ENCODE results near the gene STAG1.
"Not testable (repeated sequence)": the region's sequence is repeated elsewhere in the genome, so short reads cannot be mapped to it uniquely, and the experiment has no call there.

STAG1 gene

GRCh38 chr3:136516095-136516494 lies 236.1 kb downstream of the STAG1 start:
- Histone ChIP-seq H3K9me3 (ENCODE audit: control insufficient read depth in 2 of 2, low read length in 2 of 2) (no peaks in the 10 kb centered on the region), H3K27me3 (ENCODE audit: control insufficient read depth in 1 of 2, insufficient read depth in 2 of 2, low read length in 2 of 2) (no peaks in the 10 kb centered on the region), H3K36me3 (ENCODE audit: control insufficient read depth in 2 of 2, insufficient read depth in 2 of 2, low read length in 2 of 2) (peaks cover 0 to 3% of the 10 kb centered on the region in 2 donors), H3K4me3 (ENCODE audit: low read length in 2 of 2) (no peak overlapping the region), H3K9ac (ENCODE audit: low read length in 2 of 2) (no peak overlapping the region), H3K4me1 (ENCODE audit: control insufficient read depth, insufficient read depth, low read length) (no peaks in the 10 kb centered on the region), H3K27ac (ENCODE audit: low read length) (no peak overlapping the region)

DNA sequence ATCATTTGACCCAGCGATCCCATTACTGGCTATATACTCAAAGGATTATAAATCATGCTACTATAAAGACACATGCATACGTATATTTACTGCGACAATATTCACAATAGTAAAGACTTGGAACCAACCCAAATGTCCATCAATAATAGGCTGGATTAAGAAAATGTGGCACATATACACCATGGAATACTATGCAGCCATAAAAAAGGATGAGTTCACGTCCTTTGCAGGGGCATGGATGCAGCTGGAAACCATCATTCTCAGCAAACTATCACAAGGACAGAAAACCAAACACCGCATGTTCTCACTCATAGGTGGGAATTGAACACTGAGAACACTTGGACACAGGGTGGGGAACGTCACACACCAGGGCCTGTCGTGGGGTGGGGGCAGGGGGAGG lies 237.6 kb downstream of the STAG1 start:
- not testable (repeated sequence) for H3K9ac ChIP-seq (ENCODE audit: low read length in 2 of 2); H3K27ac ChIP-seq (ENCODE audit: low read length); H3K4me3 ChIP-seq (ENCODE audit: low read length in 2 of 2); H3K36me3 ChIP-seq (ENCODE audit: control insufficient read depth in 2 of 2, insufficient read depth in 2 of 2, low read length in 2 of 2); H3K9me3 ChIP-seq (ENCODE audit: control insufficient read depth in 2 of 2, low read length in 2 of 2); H3K4me1 ChIP-seq (ENCODE audit: control insufficient read depth, insufficient read depth, low read length); H3K27me3 ChIP-seq (ENCODE audit: control insufficient read depth in 1 of 2, insufficient read depth in 2 of 2, low read length in 2 of 2)

- Histone ChIP-seq H3K27ac (ENCODE audit: low read length) (no peak overlapping the region), H3K36me3 (ENCODE audit: control insufficient read depth in 2 of 2, insufficient read depth in 2 of 2, low read length in 2 of 2) (no peaks in the 10 kb centered on the region), H3K4me1 (ENCODE audit: control insufficient read depth, insufficient read depth, low read length) (no peaks in the 10 kb centered on the region), H3K9me3 (ENCODE audit: control insufficient read depth in 2 of 2, low read length in 2 of 2) (no peaks in the 10 kb centered on the region), H3K9ac (ENCODE audit: low read length in 2 of 2) (no peak overlapping the region), H3K27me3 (ENCODE audit: control insufficient read depth in 1 of 2, insufficient read depth in 2 of 2, low read length in 2 of 2) (no peaks in the 10 kb centered on the region), H3K4me3 (ENCODE audit: low read length in 2 of 2) (no peak overlapping the region)
Observed at GRCh38 chr3:136513367-136513766, 238.8 kb downstream of the STAG1 start.

GRCh38 chr3:136512381-136512780 lies 239.8 kb downstream of the STAG1 start:
- H3K9me3 ChIP-seq (ENCODE audit: control insufficient read depth in 2 of 2, low read length in 2 of 2) = no peaks in the 10 kb centered on the region
- no peaks in the 10 kb centered on the region for H3K36me3 ChIP-seq (ENCODE audit: control insufficient read depth in 2 of 2, insufficient read depth in 2 of 2, low read length in 2 of 2)
- H3K9ac ChIP-seq (ENCODE audit: low read length in 2 of 2) = no peak overlapping the region
- H3K4me3 ChIP-seq (ENCODE audit: low read length in 2 of 2) = no peak overlapping the region
- no peak overlapping the region for H3K27ac ChIP-seq (ENCODE audit: low read length)
- H3K4me1 ChIP-seq (ENCODE audit: control insufficient read depth, insufficient read depth, low read length) = no peaks in the 10 kb centered on the region
- no peaks in the 10 kb centered on the region for H3K27me3 ChIP-seq (ENCODE audit: control insufficient read depth in 1 of 2, insufficient read depth in 2 of 2, low read length in 2 of 2)

- Histone ChIP-seq H3K9ac (ENCODE audit: low read length in 2 of 2) (no peak overlapping the region), H3K27me3 (ENCODE audit: control insufficient read depth in 1 of 2, insufficient read depth in 2 of 2, low read length in 2 of 2) (no peaks in the 10 kb centered on the region), H3K9me3 (ENCODE audit: control insufficient read depth in 2 of 2, low read length in 2 of 2) (no peaks in the 10 kb centered on the region), H3K27ac (ENCODE audit: low read length) (no peak overlapping the region), H3K36me3 (ENCODE audit: control insufficient read depth in 2 of 2, insufficient read depth in 2 of 2, low read length in 2 of 2) (no peaks in the 10 kb centered on the region), H3K4me1 (ENCODE audit: control insufficient read depth, insufficient read depth, low read length) (no peaks in the 10 kb centered on the region), H3K4me3 (ENCODE audit: low read length in 2 of 2) (no peak overlapping the region)
Observed at GRCh38 chr3:136505676-136506075, 246.5 kb downstream of the STAG1 start.

GRCh38 chr3:136503056-136503455 lies 249.1 kb downstream of the STAG1 start:
- H3K27me3 ChIP-seq (ENCODE audit: control insufficient read depth in 1 of 2, insufficient read depth in 2 of 2, low read length in 2 of 2) = no peaks in the 10 kb centered on the region
- no peaks in the 10 kb centered on the region for H3K36me3 ChIP-seq (ENCODE audit: control insufficient read depth in 2 of 2, insufficient read depth in 2 of 2, low read length in 2 of 2)
- no peaks in the 10 kb centered on the region for H3K9me3 ChIP-seq (ENCODE audit: control insufficient read depth in 2 of 2, low read length in 2 of 2)
- no peak overlapping the region for H3K27ac ChIP-seq (ENCODE audit: low read length)
- no peak overlapping the region for H3K4me3 ChIP-seq (ENCODE audit: low read length in 2 of 2)
- no peaks in the 10 kb centered on the region for H3K4me1 ChIP-seq (ENCODE audit: control insufficient read depth, insufficient read depth, low read length)
- no peak overlapping the region for H3K9ac ChIP-seq (ENCODE audit: low read length in 2 of 2)

DNA sequence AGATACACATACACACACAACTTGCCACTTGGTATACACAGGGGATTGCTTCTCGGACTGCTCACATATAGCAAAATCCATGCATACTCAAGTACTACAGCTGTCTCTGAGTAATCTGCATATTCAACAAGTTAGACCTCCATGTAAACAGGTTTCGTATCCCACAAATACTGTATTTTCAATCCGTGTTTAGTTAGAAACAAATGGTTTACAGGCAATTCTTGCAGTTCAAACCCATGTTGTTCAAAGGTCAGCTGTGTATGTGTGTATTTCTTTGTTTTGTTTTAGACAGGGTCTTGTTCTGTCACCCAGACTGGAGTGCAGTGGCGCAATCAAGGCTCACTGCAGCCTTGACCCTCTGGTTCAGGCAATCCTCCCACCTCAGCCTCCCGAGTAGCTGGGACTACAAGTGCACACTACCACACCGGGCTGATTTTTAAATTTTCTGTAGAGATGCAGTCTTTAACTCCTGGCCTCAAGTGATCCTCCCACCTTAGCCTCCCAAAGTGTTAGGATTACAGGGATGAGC lies 253.2 kb downstream of the STAG1 start:
- no peak overlapping the region for H3K4me3 ChIP-seq (ENCODE audit: low read length in 2 of 2)
- H3K27me3 ChIP-seq (ENCODE audit: control insufficient read depth in 1 of 2, insufficient read depth in 2 of 2, low read length in 2 of 2) = no peaks in the 10 kb centered on the region
- H3K4me1 ChIP-seq (ENCODE audit: control insufficient read depth, insufficient read depth, low read length) = no peaks in the 10 kb centered on the region
- no peak overlapping the region for H3K27ac ChIP-seq (ENCODE audit: low read length)
- H3K9me3 ChIP-seq (ENCODE audit: control insufficient read depth in 2 of 2, low read length in 2 of 2) = no peaks in the 10 kb centered on the region
- no peak overlapping the region for H3K9ac ChIP-seq (ENCODE audit: low read length in 2 of 2)
- no peaks in the 10 kb centered on the region for H3K36me3 ChIP-seq (ENCODE audit: control insufficient read depth in 2 of 2, insufficient read depth in 2 of 2, low read length in 2 of 2)

DNA sequence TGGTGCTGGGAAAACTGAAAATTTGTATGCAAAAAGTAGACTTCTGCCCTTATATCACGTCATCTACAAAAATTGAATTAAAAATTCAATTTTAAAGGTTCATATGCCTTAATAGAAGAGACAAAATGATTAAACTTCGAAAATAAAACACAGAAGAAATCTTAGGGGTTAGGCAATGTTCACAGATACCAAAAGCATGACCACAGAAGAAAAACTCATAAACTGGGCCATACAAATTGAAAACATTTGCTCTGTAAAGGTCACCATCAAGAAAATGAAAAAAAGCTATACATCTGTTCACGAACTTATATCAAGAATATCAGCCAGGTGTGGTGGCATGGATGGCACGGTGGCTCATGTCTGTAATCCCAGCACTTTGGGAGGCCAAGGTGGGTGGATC lies 257.0 kb downstream of the STAG1 start:
- H3K27me3 ChIP-seq (ENCODE audit: control insufficient read depth in 1 of 2, insufficient read depth in 2 of 2, low read length in 2 of 2) = no peaks in the 10 kb centered on the region
- H3K4me1 ChIP-seq (ENCODE audit: control insufficient read depth, insufficient read depth, low read length) = no peaks in the 10 kb centered on the region
- H3K4me3 ChIP-seq (ENCODE audit: low read length in 2 of 2) = no peak overlapping the region
- H3K9me3 ChIP-seq (ENCODE audit: control insufficient read depth in 2 of 2, low read length in 2 of 2) = no peaks in the 10 kb centered on the region
- no peak overlapping the region for H3K9ac ChIP-seq (ENCODE audit: low read length in 2 of 2)
- H3K27ac ChIP-seq (ENCODE audit: low read length) = no peak overlapping the region
- peaks cover 2 to 5% of the 10 kb centered on the region in 2 donors for H3K36me3 ChIP-seq (ENCODE audit: control insufficient read depth in 2 of 2, insufficient read depth in 2 of 2, low read length in 2 of 2)

- no peaks in the 10 kb centered on the region for H3K4me1 ChIP-seq (ENCODE audit: control insufficient read depth, insufficient read depth, low read length)
- H3K9ac ChIP-seq (ENCODE audit: low read length in 2 of 2) = no peak overlapping the region
- H3K27ac ChIP-seq (ENCODE audit: low read length) = no peak overlapping the region
- H3K27me3 ChIP-seq (ENCODE audit: control insufficient read depth in 1 of 2, insufficient read depth in 2 of 2, low read length in 2 of 2) = no peaks in the 10 kb centered on the region
- H3K36me3 ChIP-seq (ENCODE audit: control insufficient read depth in 2 of 2, insufficient read depth in 2 of 2, low read length in 2 of 2) = peaks cover 2 to 12% of the 10 kb centered on the region in 2 donors
- H3K4me3 ChIP-seq (ENCODE audit: low read length in 2 of 2) = no peak overlapping the region
- H3K9me3 ChIP-seq (ENCODE audit: control insufficient read depth in 2 of 2, low read length in 2 of 2) = no peaks in the 10 kb centered on the region
Observed at GRCh38 chr3:136490646-136491405, 261.4 kb downstream of the STAG1 start.

- Histone ChIP-seq H3K4me1 (ENCODE audit: control insufficient read depth, insufficient read depth, low read length) (no peaks in the 10 kb centered on the region), H3K4me3 (ENCODE audit: low read length in 2 of 2) (no peak overlapping the region), H3K36me3 (ENCODE audit: control insufficient read depth in 2 of 2, insufficient read depth in 2 of 2, low read length in 2 of 2) (peaks cover 0 to 6% of the 10 kb centered on the region in 2 donors), H3K9me3 (ENCODE audit: control insufficient read depth in 2 of 2, low read length in 2 of 2) (no peaks in the 10 kb centered on the region), H3K27ac (ENCODE audit: low read length) (no peak overlapping the region), H3K27me3 (ENCODE audit: control insufficient read depth in 1 of 2, insufficient read depth in 2 of 2, low read length in 2 of 2) (no peaks in the 10 kb centered on the region), H3K9ac (ENCODE audit: low read length in 2 of 2) (no peak overlapping the region)
Observed at GRCh38 chr3:136485777-136486176, 266.4 kb downstream of the STAG1 start.

GRCh38 chr3:136476280-136476679 lies 275.9 kb downstream of the STAG1 start:
- Histone ChIP-seq H3K9ac (ENCODE audit: low read length in 2 of 2) (no peak overlapping the region), H3K27ac (ENCODE audit: low read length) (no peak overlapping the region), H3K27me3 (ENCODE audit: control insufficient read depth in 1 of 2, insufficient read depth in 2 of 2, low read length in 2 of 2) (no peaks in the 10 kb centered on the region), H3K4me1 (ENCODE audit: control insufficient read depth, insufficient read depth, low read length) (no peaks in the 10 kb centered on the region), H3K9me3 (ENCODE audit: control insufficient read depth in 2 of 2, low read length in 2 of 2) (no peaks in the 10 kb centered on the region), H3K4me3 (ENCODE audit: low read length in 2 of 2) (no peak overlapping the region), H3K36me3 (ENCODE audit: control insufficient read depth in 2 of 2, insufficient read depth in 2 of 2, low read length in 2 of 2) (peaks cover 6 to 9% of the 10 kb centered on the region in 2 donors)
